Peyer's patch (tissue), 4 donors: ENCODE measurements around the gene ZSCAN32.

Experiments used
- CTCF ChIP-seq, 6 experiments: fragments of 450-650 bp in 4 of 6; fragments of 200-600 bp in 2 of 6; sonication (generic) in 1 of 6; IDR thresholded peaks; one replicate each; pipeline ENCODE4 v1.5.1; 2017 to 2019; ENCODE audit warnings: antibody characterized with exemption in 6 of 6, mild to moderate bottlenecking in 3 of 6, moderate library complexity in 1 of 6
- POLR2A ChIP-seq, 2 donors: fragments of 450-650 bp; IDR thresholded peaks; one replicate each; pipeline ENCODE4 v1.5.1; 2017; ENCODE audit warnings: antibody characterized with exemption in 2 of 2, mild to moderate bottlenecking in 2 of 2, moderate library complexity in 2 of 2

GRCh38 chr16:3389663-3390338 lies 11.0 kb downstream of the ZSCAN32 start:
- TF ChIP-seq CTCF (IDR thresholded peaks at IDR 0.05) (no peak), POLR2A (IDR thresholded peaks at IDR 0.05) (no peak)
